Esophagus muscularis mucosa (tissue), 4 donors: ENCODE measurements around the gene PRKCH. TPM values are rescaled to one million over a fixed set of nuclear protein-coding genes. Genes with fewer than 3 reads are reported as not detected.
"Not testable (repeated sequence)": the region's sequence is repeated elsewhere in the genome, so short reads cannot be mapped to it uniquely, and the experiment has no call there.

Experiments
- DNase-seq: peaks from one replicate; pipeline ENCODE4 v3.0.0-alpha.2; 2017; ENCODE audit errors: extremely low spot score
- H3K27ac ChIP-seq, 4 donors: fragments of 200-600 bp; sonication (generic); replicated peaks in 1 of 4; 1 replicate in 3 of 4; 2 replicates in 1 of 4; pipeline ENCODE4 v1.5.1; 2016 to 2019; ENCODE audit warnings: mild to moderate bottlenecking in 1 of 4
- H3K27me3 ChIP-seq, 4 donors: fragments of 200-600 bp; sonication (generic); one replicate each; pipeline versions ENCODE4 v1.5.1 to v1.6.0; 2016 to 2019
- H3K36me3 ChIP-seq, 4 donors: fragments of 200-600 bp; sonication (generic); one replicate each; pipeline ENCODE4 v1.5.1; 2016 to 2019
- H3K4me1 ChIP-seq, 4 donors: fragments of 200-600 bp; sonication (generic); one replicate each; pipeline ENCODE4 v1.5.1; 2016 to 2019
- H3K4me3 ChIP-seq, 4 donors: fragments of 200-600 bp; sonication (generic); 1 replicate in 2 of 4; 2 replicates in 2 of 4; pipeline ENCODE4 v1.5.1; 2016 to 2019; ENCODE audit warnings: mild to moderate bottlenecking in 4 of 4, moderate library complexity in 1 of 4
- H3K9me3 ChIP-seq, 4 donors: fragments of 200-600 bp; sonication (generic); 1 replicate in 3 of 4; 2 replicates in 1 of 4; pipeline ENCODE4 v1.5.1; 2016 to 2019
- EP300 ChIP-seq: sonication (generic); formaldehyde crosslinking; IDR thresholded peaks from one replicate; pipeline ENCODE4 v1.6.1; 2017; ENCODE audit warnings: antibody characterized with exemption
- POLR2A ChIP-seq: fragments of 450-650 bp; IDR thresholded peaks from one replicate; pipeline ENCODE4 v1.6.1; 2017; ENCODE audit warnings: antibody characterized with exemption, moderate library complexity, mild to moderate bottlenecking, low read depth
- POLR2AphosphoS5 ChIP-seq, 2 donors: sonication (generic); formaldehyde crosslinking; IDR thresholded peaks; one replicate each; pipeline ENCODE4 v1.6.1; 2017; ENCODE audit warnings: antibody characterized with exemption in 2 of 2
- WGBS: methylation state at CpG from one replicate; pipeline ENCODE4 v1.1.5; 2018; 5-methylcytosine and 5-hydroxymethylcytosine counted together
- intact Hi-C: fragments of 100-400 bp; cut with DNase I; formaldehyde crosslinking; loops from one replicate; pipeline ENCODE4 v1.15.1; 2023
- total RNA-seq, 4 donors: library from RNA; depleted of rRNA; stranded (reverse); fragments of >200 nt; gene quantifications; one replicate each; pipeline versions ENCODE4 v1.1.0 to v1.2.1, GENCODE V29; 2016
- TF ChIP-seq, protein P1 (sequence below), 3 experiments: fragments of 200-600 bp in 2 of 3; fragments of 450-650 bp in 1 of 3; sonication (generic) in 2 of 3; IDR thresholded peaks; one replicate each; pipeline ENCODE4 v1.5.1; 2017 to 2019; ENCODE audit warnings: antibody characterized with exemption in 3 of 3, mild to moderate bottlenecking in 2 of 3, moderate library complexity in 1 of 3

PRKCH gene
- total RNA-seq, 4 donors from 2014 or later, result 13.3 to 67.6 (median 32.2) TPM

GRCh38 chr14:61525293-61526011, 204.1 kb downstream of the PRKCH start:
- peak overlapping the region; percentile 69 to 80 (median 72) for H3K27ac ChIP-seq
- intact Hi-C loops, result no loop called here

GRCh38 chr14:61526405-61527312, 205.3 kb downstream of the PRKCH start:
- intact Hi-C loops, result no loop called here

More at GRCh38 chr14:61525293-61526011, 204.1 kb downstream of the PRKCH start:
- no peaks in the 10 kb centered on the region for H3K27me3 ChIP-seq
- DNase-seq, result no peak
- H3K4me3 ChIP-seq, result no peak overlapping the region
- peaks cover 0 to 9% (median 0%) of the 10 kb centered on the region in 4 donors for H3K36me3 ChIP-seq
- H3K9me3 ChIP-seq, result no peaks in the 10 kb centered on the region
- H3K4me1 ChIP-seq, result peaks cover 43 to 48% (median 47%) of the 10 kb centered on the region in 4 donors
- WGBS, result 56% methylated on average over 14 of the region's 16 CpGs
- TF ChIP-seq EP300 (peak; percentile 10), POLR2AphosphoS5 (IDR thresholded peaks at IDR 0.05) (peak; percentile 72 to 79), POLR2A (no peak)
- TF ChIP-seq, protein P1, sequence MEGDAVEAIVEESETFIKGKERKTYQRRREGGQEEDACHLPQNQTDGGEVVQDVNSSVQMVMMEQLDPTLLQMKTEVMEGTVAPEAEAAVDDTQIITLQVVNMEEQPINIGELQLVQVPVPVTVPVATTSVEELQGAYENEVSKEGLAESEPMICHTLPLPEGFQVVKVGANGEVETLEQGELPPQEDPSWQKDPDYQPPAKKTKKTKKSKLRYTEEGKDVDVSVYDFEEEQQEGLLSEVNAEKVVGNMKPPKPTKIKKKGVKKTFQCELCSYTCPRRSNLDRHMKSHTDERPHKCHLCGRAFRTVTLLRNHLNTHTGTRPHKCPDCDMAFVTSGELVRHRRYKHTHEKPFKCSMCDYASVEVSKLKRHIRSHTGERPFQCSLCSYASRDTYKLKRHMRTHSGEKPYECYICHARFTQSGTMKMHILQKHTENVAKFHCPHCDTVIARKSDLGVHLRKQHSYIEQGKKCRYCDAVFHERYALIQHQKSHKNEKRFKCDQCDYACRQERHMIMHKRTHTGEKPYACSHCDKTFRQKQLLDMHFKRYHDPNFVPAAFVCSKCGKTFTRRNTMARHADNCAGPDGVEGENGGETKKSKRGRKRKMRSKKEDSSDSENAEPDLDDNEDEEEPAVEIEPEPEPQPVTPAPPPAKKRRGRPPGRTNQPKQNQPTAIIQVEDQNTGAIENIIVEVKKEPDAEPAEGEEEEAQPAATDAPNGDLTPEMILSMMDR (IDR thresholded peaks at IDR 0.05), result no peak

DNA sequence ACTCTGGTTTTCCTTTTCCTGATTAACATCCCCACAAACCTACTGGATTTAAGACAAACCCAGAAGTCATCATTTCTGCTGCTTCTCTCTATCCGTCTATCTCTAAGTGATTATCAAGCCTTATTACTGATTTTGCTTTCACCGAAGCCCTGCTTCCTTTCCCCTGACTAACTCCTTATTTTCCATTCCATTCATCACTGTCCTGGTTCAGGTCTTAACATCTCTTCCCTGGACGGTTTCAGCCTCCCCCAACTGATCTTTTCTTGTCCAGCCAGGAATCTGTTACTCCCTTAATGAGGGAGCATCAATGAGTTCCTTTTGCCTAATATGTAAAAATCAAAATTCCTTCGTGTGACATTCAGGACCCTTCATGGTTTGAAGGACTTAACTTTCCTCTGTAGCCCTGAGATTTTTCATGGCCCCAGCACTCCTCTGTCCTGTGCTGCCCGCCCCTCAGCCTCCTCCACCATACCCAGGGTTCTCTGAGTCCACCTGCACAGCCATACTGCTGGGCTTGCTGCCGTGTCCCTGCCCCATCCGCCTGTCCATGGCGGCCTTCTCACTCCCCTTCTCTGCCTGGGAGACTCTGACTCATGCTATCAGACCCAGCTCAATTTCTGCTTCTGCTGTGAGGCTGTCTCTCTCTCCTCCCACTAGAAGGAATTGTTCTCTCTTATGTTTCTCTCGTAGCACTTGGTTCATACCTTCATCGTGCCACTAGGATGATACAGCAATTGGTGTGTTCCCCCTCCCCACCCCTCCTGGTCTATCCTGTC, 206.1 kb downstream of the PRKCH start:
- Histone ChIP-seq H3K9me3 (no peaks in the 10 kb centered on the region), H3K27me3 (no peaks in the 10 kb centered on the region), H3K36me3 (peaks cover 0 to 9% (median 0%) of the 10 kb centered on the region in 4 donors), H3K4me3 (no peak overlapping the region), H3K4me1 (peaks cover 44 to 49% (median 48%) of the 10 kb centered on the region in 4 donors), H3K27ac (peak overlapping the region; percentile 69 to 80 (median 72))
- intact Hi-C loops, result no loop called here
- 48% methylated on average over 10 of the region's 10 CpGs for WGBS
- DNase-seq, result no peak
- TF ChIP-seq EP300 (no peak), POLR2AphosphoS5 (IDR thresholded peaks at IDR 0.05) (peak in 1 of 2 donors; percentile 28)

More at GRCh38 chr14:61526405-61527312, 205.3 kb downstream of the PRKCH start:
- Histone ChIP-seq H3K4me1 (peaks cover 43 to 48% (median 47%) of the 10 kb centered on the region in 4 donors), H3K36me3 (peaks cover 0 to 9% (median 0%) of the 10 kb centered on the region in 4 donors), H3K9me3 (no peaks in the 10 kb centered on the region), H3K4me3 (no peak overlapping the region), H3K27ac (peak overlapping the region; percentile 69 to 80 (median 72)), H3K27me3 (no peaks in the 10 kb centered on the region)
- TF ChIP-seq POLR2A (no peak), EP300 (no peak)
- DNase-seq, result no peak
- 64% methylated on average over 5 of the region's 9 CpGs for WGBS

DNA sequence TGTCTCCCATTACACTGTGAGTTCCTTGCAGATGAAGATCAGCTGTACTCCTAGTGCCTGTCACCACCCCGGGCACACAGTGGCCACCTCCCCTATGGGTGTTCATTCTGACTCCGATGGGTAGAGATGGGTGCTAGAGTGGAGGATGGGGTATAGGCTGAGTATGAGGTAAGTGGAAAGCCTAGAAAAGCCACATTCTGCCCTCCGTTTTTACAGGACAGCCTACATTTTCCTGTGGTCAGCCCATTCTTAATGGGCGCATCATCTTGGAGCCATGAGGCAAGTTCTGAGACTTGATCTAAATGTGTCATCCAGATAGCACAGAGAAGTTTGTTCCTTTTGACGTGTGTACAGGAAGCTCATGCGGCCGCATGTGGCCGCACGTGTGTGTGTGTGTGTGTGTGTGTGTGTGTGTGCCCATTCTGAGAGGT, 207.2 kb downstream of the PRKCH start:
- peaks cover 0 to 9% (median 0%) of the 10 kb centered on the region in 4 donors for H3K36me3 ChIP-seq
- intact Hi-C loops, result no loop called here
- no peaks in the 10 kb centered on the region for H3K27me3 ChIP-seq
- H3K4me1 ChIP-seq, result peaks cover 46 to 54% (median 46%) of the 10 kb centered on the region in 4 donors
- H3K4me3 ChIP-seq, result no peak overlapping the region
- H3K27ac ChIP-seq, result no peak overlapping the region
- DNase-seq, result no peak
- TF ChIP-seq EP300 (no peak), POLR2AphosphoS5 (IDR thresholded peaks at IDR 0.05) (no peak), POLR2A (no peak)
- TF ChIP-seq, protein P1 (IDR thresholded peaks at IDR 0.05), result no peak
- 66% methylated on average over 8 of the region's 9 CpGs for WGBS
- H3K9me3 ChIP-seq, result no peaks in the 10 kb centered on the region

DNA sequence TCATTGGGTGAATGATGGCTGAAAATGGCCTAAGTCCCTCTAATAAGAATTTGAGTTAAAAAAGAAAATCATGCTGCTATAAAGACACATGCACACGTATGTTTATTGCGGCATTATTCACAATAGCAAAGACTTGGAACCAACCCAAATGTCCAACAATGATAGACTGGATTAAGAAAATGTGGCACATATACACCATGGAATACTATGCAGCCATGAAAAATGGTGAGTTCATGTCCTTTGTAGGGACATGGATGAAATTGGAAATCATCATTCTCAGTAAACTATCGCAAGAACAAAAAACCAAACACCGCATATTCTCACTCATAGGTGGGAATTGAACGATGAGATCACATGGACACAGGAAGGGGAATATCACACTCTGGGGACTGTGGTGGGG, 208.0 kb downstream of the PRKCH start:
- DNase-seq, H3K4me3 ChIP-seq, H3K36me3 ChIP-seq, intact Hi-C loops, H3K27ac ChIP-seq, H3K27me3 ChIP-seq, H3K9me3 ChIP-seq: not testable (repeated sequence)
- H3K4me1 ChIP-seq, result peaks cover 38 to 48% (median 39%) of the 10 kb centered on the region in 4 donors
- WGBS, result 85% methylated on average over 4 of the region's 5 CpGs
